GM18861 (cell line): ENCODE measurements around the gene TNPO1.
"Not testable (repeated sequence)": the region's sequence is repeated elsewhere in the genome, so short reads cannot be mapped to it uniquely, and the experiment has no call there.

ENCODE experiments used
- ATAC-seq: cut with Tn5 transposase; IDR thresholded peaks from one replicate; pipeline ENCODE4 v1.9.1; 2021; ENCODE audit not compliant: unreplicated experiment

The TNPO1 gene

DNA sequence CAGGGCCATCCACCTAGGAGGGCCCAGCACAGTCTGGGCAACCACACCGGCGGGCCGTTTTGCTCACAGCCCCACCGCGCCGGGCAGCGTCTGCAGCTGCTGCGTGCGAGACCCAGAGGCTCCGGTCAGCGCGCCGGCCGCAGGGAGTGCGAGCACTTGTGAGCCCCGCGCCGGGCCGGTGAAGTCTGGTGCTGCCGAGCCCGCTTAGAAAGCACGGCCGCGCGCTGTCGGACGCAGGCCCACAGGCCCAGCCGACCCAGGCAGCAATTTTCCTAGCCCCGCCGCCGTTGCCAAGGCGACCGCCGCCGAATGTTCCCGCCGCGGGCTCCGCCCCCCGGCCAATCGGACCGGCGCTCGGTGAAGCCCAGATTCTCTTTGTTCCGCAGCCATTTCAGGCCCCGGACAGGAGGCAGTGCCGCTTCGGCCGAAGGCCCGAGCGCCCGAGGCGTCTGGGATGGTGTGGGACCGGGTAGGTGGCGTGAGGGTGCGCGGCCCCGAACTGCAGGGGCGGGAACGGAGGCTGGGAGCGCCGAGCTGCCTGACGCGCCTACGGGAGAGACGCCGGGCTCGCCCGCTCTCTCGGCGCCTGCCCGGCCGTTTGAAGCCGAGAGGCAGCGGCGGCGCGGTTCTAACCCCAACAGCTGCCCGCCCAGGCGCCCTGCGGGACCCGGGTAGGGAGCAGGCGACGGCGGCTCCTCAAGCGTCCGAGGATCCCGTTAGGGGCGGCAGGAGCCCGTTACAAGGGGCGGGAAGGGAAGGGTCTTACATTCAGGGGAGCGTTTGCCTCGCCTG is at the start of gene TNPO1:
TNPO1 (plus strand) TSS at position 378 of the 792 bp plus-strand sequence; CDS start at position 455, 77 bp downstream.
- peak; percentile 75 for ATAC-seq

- ATAC-seq: no peak
These were observed 49.0 kb upstream of the TNPO1 start for GRCh38 chr5:72767289-72768010.

- no peak for ATAC-seq
These were observed 46.2 kb upstream of the TNPO1 start for GRCh38 chr5:72770266-72770665.

GRCh38 chr5:72776684-72777083 is 39.8 kb upstream of the TNPO1 start:
- no peak for ATAC-seq

GRCh38 chr5:72779520-72779919 is 36.9 kb upstream of the TNPO1 start:
- no peak for ATAC-seq

DNA sequence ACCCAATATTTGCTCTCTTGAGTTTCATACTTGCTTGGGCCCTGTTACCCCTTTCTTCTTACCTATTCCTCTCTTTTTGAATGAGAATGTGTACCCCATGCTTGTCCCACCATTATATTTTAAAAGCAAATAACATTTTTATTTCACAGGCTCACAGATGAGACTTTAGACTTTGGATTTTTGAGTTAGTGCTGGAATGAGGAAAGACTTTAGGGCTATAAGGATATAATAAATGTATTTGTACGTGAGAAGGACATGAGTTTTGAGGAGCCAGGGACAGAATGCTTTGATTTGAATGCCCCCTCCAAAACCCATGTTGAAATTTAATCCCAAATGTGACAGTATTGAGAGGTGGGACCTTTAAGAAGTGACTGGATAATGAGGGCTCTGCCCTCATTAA is 33.1 kb upstream of the TNPO1 start:
- no peak for ATAC-seq

DNA sequence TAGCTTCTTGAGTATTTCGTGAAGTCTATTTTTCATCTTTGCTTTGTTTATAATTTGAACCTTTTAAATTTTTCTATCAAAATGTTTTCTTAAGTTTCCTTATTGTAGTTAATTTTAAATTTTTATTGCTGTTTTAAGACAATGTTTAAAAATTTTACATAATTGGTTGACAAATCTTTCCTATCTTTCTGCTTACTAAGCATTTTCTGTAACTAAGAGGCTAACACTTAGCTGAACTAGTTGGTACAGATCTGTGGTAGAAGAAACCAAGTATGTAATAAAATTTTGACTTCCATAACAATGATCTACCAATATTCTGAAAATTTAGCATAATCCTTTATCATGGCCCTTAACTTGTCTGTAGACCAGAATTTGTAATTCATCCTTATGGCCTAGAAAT is 32.3 kb upstream of the TNPO1 start:
- ATAC-seq: no peak

DNA sequence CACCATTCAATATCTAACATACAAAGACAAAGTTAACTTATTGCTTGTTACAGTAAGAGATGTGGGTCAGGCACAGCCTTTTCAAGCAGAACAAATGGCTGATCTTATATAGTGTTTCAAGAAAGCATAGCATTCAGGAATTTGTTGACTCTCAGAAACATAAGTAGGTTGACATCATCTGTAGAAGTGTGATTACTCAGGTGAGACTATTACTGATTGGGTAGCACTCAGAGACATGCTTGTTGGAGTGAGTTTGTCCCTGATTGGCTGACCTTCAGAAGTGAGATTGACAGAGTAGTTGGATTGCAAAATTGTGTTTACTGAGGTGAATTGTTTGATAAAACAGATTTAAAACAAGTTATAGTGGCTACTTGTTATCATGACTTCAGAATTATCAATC is 30.7 kb upstream of the TNPO1 start:
- ATAC-seq: no peak

DNA sequence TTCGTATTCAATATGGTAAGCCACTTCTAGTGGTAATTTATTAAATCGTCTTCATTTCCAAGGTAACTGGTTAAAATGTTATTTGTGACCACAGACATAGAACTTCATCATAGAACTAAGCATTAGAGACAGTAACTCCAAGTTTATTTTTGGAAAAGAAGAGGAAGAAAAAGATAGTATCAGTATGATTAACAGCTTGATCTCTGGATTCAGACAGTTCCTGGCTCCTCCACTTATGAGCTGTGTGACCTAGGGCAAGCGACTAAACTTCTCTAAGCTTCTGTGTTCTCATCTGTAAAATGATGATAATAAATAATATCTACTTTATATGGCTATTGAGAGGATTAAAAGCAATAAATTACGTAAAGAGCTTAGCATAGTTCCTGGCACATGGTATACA is 29.8 kb upstream of the TNPO1 start:
- no peak for ATAC-seq

DNA sequence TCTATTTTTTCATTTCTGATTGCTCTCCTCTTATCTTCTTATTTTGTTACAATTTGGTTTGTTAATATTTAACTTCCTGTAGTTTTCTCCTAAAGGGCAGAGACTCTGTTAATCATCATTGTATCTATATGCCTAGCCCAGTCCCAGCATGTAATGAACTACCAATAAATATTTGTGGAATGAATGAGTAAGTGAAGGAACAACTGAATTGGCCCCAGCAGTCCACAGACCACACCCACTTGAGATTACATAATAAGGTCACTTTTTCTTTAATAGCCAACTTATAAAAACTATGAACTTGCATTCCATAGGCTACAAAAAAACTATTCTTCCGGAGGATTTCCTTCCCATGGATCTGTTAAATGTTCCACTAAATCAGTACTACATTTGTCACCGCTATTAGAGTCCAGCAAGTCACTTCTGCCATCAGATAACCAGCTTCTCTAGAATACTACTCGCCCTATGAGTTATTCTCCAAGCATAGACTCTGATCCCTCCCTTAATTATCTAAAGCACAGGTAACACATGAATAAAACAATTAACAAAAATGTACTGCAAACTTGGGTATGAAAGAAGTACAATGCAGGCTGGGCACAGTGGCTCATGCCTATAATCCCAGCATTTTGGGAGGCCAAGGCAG is 27.5 kb upstream of the TNPO1 start:
- no peak for ATAC-seq

- ATAC-seq: no peak
These were observed 26.3 kb upstream of the TNPO1 start for GRCh38 chr5:72790186-72790585.

- not testable (repeated sequence) for ATAC-seq
These were observed 23.8 kb upstream of the TNPO1 start for GRCh38 chr5:72792662-72793061.

GRCh38 chr5:72796001-72796400 is 20.5 kb upstream of the TNPO1 start:
- ATAC-seq: no peak

DNA sequence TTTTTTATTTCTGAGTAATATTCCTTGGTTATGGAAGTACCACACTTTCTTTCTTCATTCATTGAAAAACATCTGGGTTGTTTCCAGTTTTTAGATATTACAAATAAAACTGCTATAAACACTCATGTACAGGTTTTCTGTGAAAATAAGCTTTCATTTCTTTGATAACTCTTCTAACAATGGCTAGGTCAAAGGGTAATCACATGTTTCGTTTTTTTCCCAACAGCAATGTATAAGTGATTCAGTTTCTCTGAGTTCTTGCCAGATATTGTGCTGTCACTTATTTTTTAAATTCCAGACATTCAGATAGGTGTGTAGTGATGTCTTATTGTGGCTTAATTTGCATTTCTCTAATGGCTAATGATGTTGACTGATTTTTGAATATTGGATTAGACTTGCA is 16.7 kb upstream of the TNPO1 start:
- no peak for ATAC-seq

GRCh38 chr5:72808637-72809036 is 7.8 kb upstream of the TNPO1 start:
- ATAC-seq: not testable (repeated sequence)

GRCh38 chr5:72811849-72812248 is 4.6 kb upstream of the TNPO1 start:
- no peak for ATAC-seq

- ATAC-seq: no peak
These were observed 4.0 kb upstream of the TNPO1 start for GRCh38 chr5:72812488-72812887.

GRCh38 chr5:72814104-72814503 is 2.4 kb upstream of the TNPO1 start:
- ATAC-seq: no peak

DNA sequence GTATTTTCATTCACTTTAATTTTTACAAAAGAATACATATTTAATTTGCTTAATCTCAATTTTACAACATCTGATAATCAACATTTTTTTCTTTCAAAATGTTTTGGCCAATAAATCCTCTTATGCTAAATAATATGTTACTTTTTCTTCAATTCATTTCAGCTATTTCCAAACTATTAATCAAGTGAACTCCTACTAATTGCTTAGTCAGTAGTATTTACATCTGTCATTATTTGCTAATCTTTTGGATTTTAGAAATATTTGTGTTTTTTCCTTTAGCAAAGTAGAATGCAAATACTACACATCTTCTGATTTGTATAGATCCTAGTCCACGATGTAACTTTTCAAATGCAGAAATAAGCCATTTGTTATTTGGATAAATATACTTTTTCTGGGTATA is 1.6 kb upstream of the TNPO1 start:
- ATAC-seq: no peak

- ATAC-seq: no peak
These were observed 729 bp upstream of the TNPO1 start for GRCh38 chr5:72815580-72816283.

- peak; percentile 13 for ATAC-seq
These were observed 618 bp downstream of the TNPO1 start for GRCh38 chr5:72817076-72817481.
